HG03139 (cell line): ENCODE results near the gene NR4A2.

Experiments used
- ATAC-seq: cut with Tn5 transposase; IDR thresholded peaks from one replicate; pipeline ENCODE4 v1.9.1; 2021; ENCODE audit not compliant: unreplicated experiment

Gene NR4A2

GRCh38 chr2:156340804-156341451 lies 8.4 kb upstream of the NR4A2 start:
- ATAC-seq: no peak

GRCh38 chr2:156340377-156340776 lies 7.9 kb upstream of the NR4A2 start:
- no peak for ATAC-seq

GRCh38 chr2:156339865-156340264 lies 7.3 kb upstream of the NR4A2 start:
- no peak for ATAC-seq

- no peak for ATAC-seq
Measured at GRCh38 chr2:156339110-156339847, 6.8 kb upstream of the NR4A2 start.

- ATAC-seq: no peak
Measured at GRCh38 chr2:156338578-156338977, 6.1 kb upstream of the NR4A2 start.

- peak; percentile 15 for ATAC-seq
Measured at GRCh38 chr2:156334496-156335478, 2.3 kb upstream of the NR4A2 start.

GRCh38 chr2:156333951-156334495 lies 1.5 kb upstream of the NR4A2 start:
- peak; percentile 35 for ATAC-seq

- peak; percentile 6 for ATAC-seq
Measured at GRCh38 chr2:156333274-156333950, 891 bp upstream of the NR4A2 start.

- ATAC-seq: no peak
Measured at GRCh38 chr2:156332284-156332533, 312 bp downstream of the NR4A2 start.

- ATAC-seq: no peak
Measured at GRCh38 chr2:156331572-156332283, 793 bp downstream of the NR4A2 start.

GRCh38 chr2:156329927-156330726 lies 2.4 kb downstream of the NR4A2 start:
- no peak for ATAC-seq

GRCh38 chr2:156329031-156329926 lies 3.2 kb downstream of the NR4A2 start:
- no peak for ATAC-seq

GRCh38 chr2:156327835-156328695 lies 4.5 kb downstream of the NR4A2 start:
- no peak for ATAC-seq

GRCh38 chr2:156326526-156327095 lies 5.9 kb downstream of the NR4A2 start:
- no peak for ATAC-seq

- no peak for ATAC-seq
Measured at GRCh38 chr2:156325688-156326525, 6.6 kb downstream of the NR4A2 start.

GRCh38 chr2:156323754-156324153 lies 8.8 kb downstream of the NR4A2 start:
- no peak for ATAC-seq
